Mesodermal cell (in vitro differentiated cells): Measurements from ENCODE around the gene FHOD3. TPM values are rescaled to one million over a fixed set of nuclear protein-coding genes. Genes with fewer than 3 reads are reported as not detected.
A peak's percentile ranks its signal among the peaks of the same experiment; 100 is the strongest.

Experiments used
- H3K27ac ChIP-seq: 2 replicates; pipeline ENCODE4 v1.7.0; 2013; ENCODE audit warnings: mild to moderate bottlenecking, low read depth, low read length, moderate library complexity; ENCODE audit not compliant: severe bottlenecking
- H3K36me3 ChIP-seq: 2 replicates; pipeline ENCODE4 v1.7.1; 2013; ENCODE audit warnings: mild to moderate bottlenecking, low read length, moderate library complexity; ENCODE audit not compliant: control insufficient read depth, insufficient read depth
- H3K4me1 ChIP-seq: one replicate; pipeline ENCODE4 v1.7.1; 2013; ENCODE audit warnings: mild to moderate bottlenecking, low read length; ENCODE audit not compliant: insufficient read depth, control insufficient read depth, poor library complexity, severe bottlenecking
- H3K4me3 ChIP-seq: 2 replicates; pipeline ENCODE4 v1.7.0; 2013; ENCODE audit warnings: low read length, control low read depth, mild to moderate bottlenecking; ENCODE audit not compliant: insufficient read depth, poor library complexity, severe bottlenecking; ENCODE audit errors: extremely low read depth
- H3K9me3 ChIP-seq: 2 replicates; pipeline ENCODE4 v1.7.1; 2013; ENCODE audit warnings: mild to moderate bottlenecking, low read length, moderate library complexity; ENCODE audit not compliant: control insufficient read depth
- WGBS, 2 experiments: methylation state at CpG; one replicate each; pipeline ENCODE4 v1.1.5; 2013; ENCODE audit warnings: missing lambda C conversion rate in 2 of 2; ENCODE audit not compliant: insufficient coverage in 2 of 2; 5-methylcytosine and 5-hydroxymethylcytosine counted together
- polyA plus RNA-seq, 2 experiments: library from polyadenylated mRNA; stranded (reverse); fragments of 50-300 nt; gene quantifications; one replicate each; pipeline ENCODE4 v1.2.3, GENCODE V29; 2013

Gene FHOD3
- polyA plus RNA-seq (2013, experiment 1 of 2): 2.5 TPM
- 1.7 TPM for polyA plus RNA-seq (2013, experiment 2 of 2)

GRCh38 chr18:36297417-36298125 is at the start of gene FHOD3:
TSS of gene FHOD3 (plus strand) at chr18:36297713. CDS start at chr18:36297836, 123 bp downstream.
- Histone ChIP-seq H3K27ac (no peak within 1 kb of the TSS), H3K9me3 (peaks cover 4% of the 10 kb centered on the region), H3K4me1 (peaks cover 2% of the 10 kb centered on the region), H3K4me3 (peak within 1 kb of the TSS; percentile 50), H3K36me3 (no peaks in the 10 kb centered on the region)
- 0% methylated on average over 43 to 68 of the region's 91 CpGs for WGBS, 2 experiments

DNA sequence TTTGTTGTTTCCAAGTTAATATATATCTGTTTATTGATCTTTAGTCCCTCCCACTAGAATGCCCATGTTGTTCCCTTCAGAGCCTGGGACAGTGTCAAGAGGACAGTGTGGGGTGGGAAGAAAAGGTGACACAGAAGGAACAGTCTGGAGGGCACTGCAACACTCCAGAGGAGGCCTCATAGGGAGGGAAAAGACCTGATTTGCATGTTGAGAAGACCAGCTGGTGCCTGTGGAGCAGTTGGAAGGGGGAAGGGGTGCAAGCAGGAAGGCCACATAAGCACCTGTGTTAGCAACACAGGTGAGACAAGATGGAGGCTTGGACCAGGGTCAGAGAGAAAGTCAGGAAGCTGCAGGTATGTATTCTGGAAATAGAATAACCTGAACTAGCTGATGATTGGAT is 48.1 kb upstream of the FHOD3 start:
- Histone ChIP-seq H3K4me1 (no peaks in the 10 kb centered on the region), H3K36me3 (no peaks in the 10 kb centered on the region), H3K9me3 (no peaks in the 10 kb centered on the region), H3K27ac (no peak overlapping the region), H3K4me3 (no peak overlapping the region)

GRCh38 chr18:36250827-36251226 is 46.7 kb upstream of the FHOD3 start:
- H3K9me3 ChIP-seq: no peaks in the 10 kb centered on the region
- no CpG with 5 or more reads among the region's 2 CpGs for WGBS, 2 experiments
- H3K36me3 ChIP-seq: no peaks in the 10 kb centered on the region
- H3K4me1 ChIP-seq: no peaks in the 10 kb centered on the region
- H3K4me3 ChIP-seq: no peak overlapping the region
- H3K27ac ChIP-seq: no peak overlapping the region

DNA sequence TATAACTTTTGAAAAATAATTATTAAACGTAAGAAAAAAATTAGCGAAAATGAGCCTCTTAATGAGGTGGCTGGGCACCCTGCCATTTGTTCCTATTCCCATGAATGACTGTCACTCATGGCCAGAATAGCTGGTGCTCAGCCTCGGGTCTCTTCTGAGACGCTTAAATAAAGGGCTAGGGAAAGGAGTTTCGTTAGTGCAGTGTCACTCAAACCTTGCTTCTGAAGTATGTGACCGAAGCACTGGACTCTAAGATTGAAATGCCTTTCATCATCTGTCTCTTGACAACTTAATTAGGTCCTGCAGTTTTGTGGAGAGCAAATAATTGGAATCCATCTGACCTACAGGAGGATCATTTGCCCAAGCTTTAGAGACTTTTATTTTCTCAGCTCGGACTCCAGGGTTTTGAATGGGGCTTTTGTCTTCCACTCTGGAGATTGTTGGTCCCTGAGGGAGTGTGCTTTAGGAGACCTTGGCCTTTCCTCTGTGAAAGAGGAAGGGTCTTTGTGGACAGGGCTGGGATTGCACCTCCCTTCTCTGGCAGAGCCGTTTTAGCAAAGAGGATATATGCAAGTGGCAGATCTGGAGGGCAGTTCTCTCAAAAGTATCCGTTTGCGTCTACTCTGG is 42.3 kb upstream of the FHOD3 start:
- no peaks in the 10 kb centered on the region for H3K36me3 ChIP-seq
- H3K4me1 ChIP-seq: no peaks in the 10 kb centered on the region
- no peak overlapping the region for H3K4me3 ChIP-seq
- no peaks in the 10 kb centered on the region for H3K9me3 ChIP-seq
- 81 to 87% methylated on average over 8 to 9 of the region's 10 CpGs for WGBS, 2 experiments
- H3K27ac ChIP-seq: no peak overlapping the region

- H3K4me1 ChIP-seq: no peaks in the 10 kb centered on the region
- H3K36me3 ChIP-seq: no peaks in the 10 kb centered on the region
- H3K9me3 ChIP-seq: no peaks in the 10 kb centered on the region
- 87 to 91% methylated on average over 6 of the region's 7 CpGs for WGBS, 2 experiments
- no peak overlapping the region for H3K27ac ChIP-seq
- H3K4me3 ChIP-seq: no peak overlapping the region
Measured at GRCh38 chr18:36256094-36256493, 41.4 kb upstream of the FHOD3 start.

DNA sequence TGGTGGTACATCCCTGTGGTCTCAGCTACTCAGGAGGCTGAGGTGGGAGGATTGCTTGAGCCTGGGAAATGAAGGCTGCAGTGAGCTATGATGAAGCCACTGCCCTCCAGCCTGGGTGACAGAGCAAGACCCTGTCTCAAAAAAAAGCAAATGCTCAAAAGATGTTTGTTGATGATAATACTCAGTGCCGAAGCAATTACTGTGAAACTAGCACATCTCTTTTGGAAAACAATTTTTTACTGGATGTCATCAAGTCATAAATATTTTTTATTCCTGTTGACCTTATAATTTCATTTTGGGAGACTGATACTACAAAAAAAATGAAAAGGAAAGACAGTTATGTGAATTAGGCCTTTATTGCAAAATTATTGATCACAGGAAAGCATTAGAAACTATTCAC is 34.5 kb upstream of the FHOD3 start:
- Histone ChIP-seq H3K4me1 (no peaks in the 10 kb centered on the region), H3K4me3 (no peak overlapping the region), H3K9me3 (no peaks in the 10 kb centered on the region), H3K36me3 (no peaks in the 10 kb centered on the region), H3K27ac (no peak overlapping the region)
- WGBS, 2 experiments: no CpG with 5 or more reads among the region's 1 CpG

DNA sequence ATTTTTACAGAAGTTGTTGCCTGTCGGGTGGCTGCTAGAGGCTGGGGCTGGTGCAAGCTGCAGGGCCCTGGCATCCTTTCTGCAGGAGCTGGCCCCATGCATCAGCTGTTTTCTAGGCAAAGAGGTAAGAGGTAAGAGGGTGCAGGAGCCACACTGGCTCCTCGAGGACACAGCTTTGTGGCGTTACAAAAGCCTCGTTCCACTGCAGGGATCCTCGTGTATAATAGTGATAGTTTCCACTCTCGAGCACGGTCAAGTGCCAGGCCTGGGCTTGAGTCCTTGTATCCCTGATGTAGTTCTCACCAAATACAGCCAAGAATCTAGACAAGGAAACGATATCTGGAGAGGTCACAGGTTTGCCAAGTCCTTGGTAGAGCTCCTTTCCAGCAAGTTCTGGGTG is 33.2 kb upstream of the FHOD3 start:
- no peaks in the 10 kb centered on the region for H3K4me1 ChIP-seq
- WGBS, 2 experiments: 91% methylated on average over 8 of the region's 8 CpGs
- H3K27ac ChIP-seq: no peak overlapping the region
- H3K4me3 ChIP-seq: no peak overlapping the region
- no peaks in the 10 kb centered on the region for H3K36me3 ChIP-seq
- H3K9me3 ChIP-seq: no peaks in the 10 kb centered on the region

- no peak overlapping the region for H3K27ac ChIP-seq
- H3K4me3 ChIP-seq: no peak overlapping the region
Measured at GRCh38 chr18:36265015-36265414, 32.5 kb upstream of the FHOD3 start.

GRCh38 chr18:36269157-36269556 is 28.4 kb upstream of the FHOD3 start:
- H3K9me3 ChIP-seq: no peaks in the 10 kb centered on the region
- no peaks in the 10 kb centered on the region for H3K36me3 ChIP-seq
- no peak overlapping the region for H3K4me3 ChIP-seq
- 77 to 86% methylated on average over 4 of the region's 4 CpGs for WGBS, 2 experiments
- no peak overlapping the region for H3K27ac ChIP-seq
- H3K4me1 ChIP-seq: no peaks in the 10 kb centered on the region

More at GRCh38 chr18:36265015-36265414, 32.5 kb upstream of the FHOD3 start:
- WGBS, 2 experiments: 80 to 89% methylated on average over 5 of the region's 5 CpGs
- H3K36me3 ChIP-seq: no peaks in the 10 kb centered on the region
- H3K4me1 ChIP-seq: no peaks in the 10 kb centered on the region
- no peaks in the 10 kb centered on the region for H3K9me3 ChIP-seq

DNA sequence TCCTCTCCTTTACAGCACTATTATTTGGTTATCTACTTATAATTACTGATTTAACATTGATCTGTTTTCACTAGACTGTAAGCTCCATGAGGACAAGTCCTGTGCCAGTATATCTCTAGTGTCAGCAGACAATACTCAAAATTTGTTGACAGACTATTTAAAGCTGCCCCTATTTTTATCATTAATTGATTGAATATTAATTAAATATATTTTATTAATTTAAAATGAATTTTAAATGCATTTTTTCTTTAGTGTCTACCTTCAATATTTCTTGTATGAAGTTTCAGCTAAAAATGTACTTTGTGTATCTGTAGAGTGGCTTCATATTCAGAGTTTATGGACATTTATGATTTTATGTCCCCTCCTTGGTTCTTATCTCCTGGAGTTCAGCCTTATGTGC is 26.4 kb upstream of the FHOD3 start:
- Histone ChIP-seq H3K36me3 (no peaks in the 10 kb centered on the region), H3K9me3 (no peaks in the 10 kb centered on the region), H3K27ac (no peak overlapping the region), H3K4me1 (no peaks in the 10 kb centered on the region), H3K4me3 (no peak overlapping the region)

DNA sequence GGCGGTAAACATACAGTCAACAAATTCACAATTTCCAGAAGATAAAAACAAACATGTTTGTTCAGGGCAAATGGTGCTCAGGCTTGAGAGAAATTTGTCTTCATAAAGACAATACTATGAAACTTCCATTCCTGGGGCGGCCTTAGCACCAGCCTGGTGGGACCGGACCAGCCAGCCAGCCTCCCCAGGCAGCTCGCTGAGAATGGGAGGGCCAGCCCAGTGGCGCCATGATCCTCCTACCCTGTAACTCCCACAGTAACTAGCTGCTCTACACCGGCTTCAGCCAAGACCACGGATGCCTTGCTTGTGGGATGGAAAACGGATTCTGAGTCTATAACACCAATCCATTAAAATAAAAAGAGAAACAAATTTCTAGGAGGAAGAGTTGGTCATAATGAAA is 24.2 kb upstream of the FHOD3 start:
- H3K36me3 ChIP-seq: no peaks in the 10 kb centered on the region
- H3K9me3 ChIP-seq: no peaks in the 10 kb centered on the region
- WGBS, 2 experiments: 80 to 95% methylated on average over 1 to 4 of the region's 8 CpGs
- H3K4me3 ChIP-seq: no peak overlapping the region
- no peak overlapping the region for H3K27ac ChIP-seq
- H3K4me1 ChIP-seq: no peaks in the 10 kb centered on the region
